GM19043 (cell line): Measurements from ENCODE around the gene PLPP2.

Experiments
- ATAC-seq: cut with Tn5 transposase; IDR thresholded peaks from one replicate; pipeline ENCODE4 v1.9.1; 2021; ENCODE audit warnings: low read depth; ENCODE audit not compliant: unreplicated experiment

Gene PLPP2

GRCh38 chr19:317710-318508 is 26.7 kb upstream of the PLPP2 start:
- ATAC-seq, result no peak

GRCh38 chr19:315811-316210 is 24.6 kb upstream of the PLPP2 start:
- ATAC-seq, result no peak

GRCh38 chr19:313988-314815 is 23.0 kb upstream of the PLPP2 start:
- no peak for ATAC-seq

GRCh38 chr19:313169-313987 is 22.2 kb upstream of the PLPP2 start:
- no peak for ATAC-seq

- no peak for ATAC-seq
Measured at GRCh38 chr19:311813-312261, 20.6 kb upstream of the PLPP2 start.

GRCh38 chr19:310781-311496 is 19.7 kb upstream of the PLPP2 start:
- ATAC-seq, result no peak

- no peak for ATAC-seq
Measured at GRCh38 chr19:310141-310651, 19.0 kb upstream of the PLPP2 start.

GRCh38 chr19:309206-309565 is 18.0 kb upstream of the PLPP2 start:
- no peak for ATAC-seq

- no peak for ATAC-seq
Measured at GRCh38 chr19:308471-309205, 17.4 kb upstream of the PLPP2 start.

GRCh38 chr19:307793-308420 is 16.7 kb upstream of the PLPP2 start:
- ATAC-seq, result no peak

- no peak for ATAC-seq
Measured at GRCh38 chr19:307111-307531, 15.9 kb upstream of the PLPP2 start.

GRCh38 chr19:306151-306900 is 15.1 kb upstream of the PLPP2 start:
- ATAC-seq, result no peak

- ATAC-seq, result no peak
Measured at GRCh38 chr19:305240-306150, 14.3 kb upstream of the PLPP2 start.

- no peak for ATAC-seq
Measured at GRCh38 chr19:296476-297225, 5.4 kb upstream of the PLPP2 start.

- ATAC-seq, result no peak
Measured at GRCh38 chr19:295687-296370, 4.6 kb upstream of the PLPP2 start.
